HG02852 (cell line): ENCODE results near the gene ZPBP2.
"Not testable (repeated sequence)": the region's sequence is repeated elsewhere in the genome, so short reads cannot be mapped to it uniquely, and the experiment has no call there.

Experiments
- ATAC-seq: cut with Tn5 transposase; IDR thresholded peaks from one replicate; pipeline ENCODE4 v1.9.1; 2021; ENCODE audit warnings: mild to moderate bottlenecking, moderate library complexity; ENCODE audit not compliant: unreplicated experiment

Gene ZPBP2, protein sequence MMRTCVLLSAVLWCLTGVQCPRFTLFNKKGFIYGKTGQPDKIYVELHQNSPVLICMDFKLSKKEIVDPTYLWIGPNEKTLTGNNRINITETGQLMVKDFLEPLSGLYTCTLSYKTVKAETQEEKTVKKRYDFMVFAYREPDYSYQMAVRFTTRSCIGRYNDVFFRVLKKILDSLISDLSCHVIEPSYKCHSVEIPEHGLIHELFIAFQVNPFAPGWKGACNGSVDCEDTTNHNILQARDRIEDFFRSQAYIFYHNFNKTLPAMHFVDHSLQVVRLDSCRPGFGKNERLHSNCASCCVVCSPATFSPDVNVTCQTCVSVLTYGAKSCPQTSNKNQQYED

DNA sequence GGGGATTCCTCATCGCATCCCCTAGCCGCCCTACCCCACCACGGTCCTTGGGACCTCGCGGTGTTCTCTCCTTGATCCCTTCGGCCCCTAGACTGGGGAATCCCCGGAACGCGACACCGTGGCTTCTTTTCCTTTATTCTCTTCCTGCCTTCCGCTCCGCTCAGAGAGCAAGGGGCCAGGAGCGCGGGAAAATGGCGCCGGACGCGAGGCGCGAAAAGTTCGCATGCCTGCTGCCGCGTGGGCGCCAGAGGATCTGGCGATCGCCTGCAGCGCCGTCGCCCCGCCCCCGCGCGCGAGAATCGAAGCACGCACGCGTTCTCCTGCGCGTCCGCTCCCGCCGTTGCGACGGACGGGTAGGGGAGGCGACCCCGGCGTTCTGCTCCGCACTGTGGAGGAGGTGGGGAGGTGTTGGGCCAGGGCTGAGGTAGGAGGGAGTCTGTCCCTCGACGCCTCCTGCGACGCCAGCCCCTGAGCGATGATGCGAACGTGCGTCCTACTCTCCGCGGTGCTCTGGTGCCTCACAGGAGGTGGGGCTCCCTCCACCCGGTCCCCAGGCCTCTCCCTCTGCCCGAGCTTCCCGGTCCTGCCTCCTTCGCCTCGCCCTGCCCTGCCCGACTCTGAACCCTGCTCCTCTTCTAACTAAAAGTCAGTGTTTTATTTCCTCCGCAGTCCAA, at the start of gene ZPBP2:
Gene ZPBP2, plus strand, starts transcription at position 323 of the 674 bp plus-strand sequence. Its CDS starts 153 bp downstream, at position 476.
- ATAC-seq: no peak

DNA sequence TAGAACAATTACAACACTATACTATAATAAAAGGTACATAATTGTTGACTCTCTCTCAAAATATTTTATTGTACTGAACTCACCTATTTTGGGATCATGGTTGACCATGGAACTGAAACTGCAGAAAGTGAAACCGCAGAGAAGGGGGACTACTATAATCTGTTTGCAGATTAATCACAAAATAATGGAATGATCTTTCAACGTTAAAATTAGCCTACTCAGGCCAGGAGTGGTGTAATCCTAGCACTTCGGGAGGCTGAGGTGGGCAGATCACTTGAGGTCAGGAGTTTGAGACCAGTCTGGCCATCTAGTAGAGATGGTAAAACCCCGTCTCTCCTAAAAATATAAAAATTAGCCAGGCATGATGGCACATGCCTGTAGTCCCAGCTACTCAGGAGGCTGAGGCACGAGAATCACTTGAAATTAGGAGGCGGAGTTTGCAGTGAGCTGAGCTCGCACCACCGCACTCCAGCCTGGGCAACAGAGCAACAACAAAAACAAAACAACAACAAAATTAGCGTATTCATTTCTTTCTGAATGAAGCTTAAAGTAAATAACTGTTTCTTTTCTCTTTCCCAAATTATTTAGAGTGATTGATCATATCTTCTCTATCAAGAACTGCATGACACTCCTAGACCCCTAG, 49.5 kb upstream of the ZPBP2 start:
- ATAC-seq: no peak

DNA sequence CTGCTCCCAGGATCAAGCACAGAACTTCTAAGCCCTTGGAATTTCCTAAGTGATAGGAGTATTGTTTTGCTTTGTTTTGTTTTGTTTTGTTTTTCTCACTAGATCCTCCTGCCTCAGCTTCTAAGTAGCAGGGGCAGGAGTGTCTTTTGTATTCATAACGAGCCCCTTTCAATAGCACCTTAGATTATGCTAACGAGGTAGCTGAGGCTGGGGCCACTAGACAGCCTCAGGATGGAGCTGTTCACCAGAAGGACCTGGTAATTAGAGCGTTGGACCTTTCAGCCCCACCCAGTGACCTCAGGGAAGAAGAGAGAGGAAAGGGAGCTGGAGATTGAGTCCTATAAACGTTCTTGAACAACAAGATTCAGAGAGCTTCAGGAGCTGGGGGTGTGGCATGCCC, 47.5 kb upstream of the ZPBP2 start:
- ATAC-seq: no peak

DNA sequence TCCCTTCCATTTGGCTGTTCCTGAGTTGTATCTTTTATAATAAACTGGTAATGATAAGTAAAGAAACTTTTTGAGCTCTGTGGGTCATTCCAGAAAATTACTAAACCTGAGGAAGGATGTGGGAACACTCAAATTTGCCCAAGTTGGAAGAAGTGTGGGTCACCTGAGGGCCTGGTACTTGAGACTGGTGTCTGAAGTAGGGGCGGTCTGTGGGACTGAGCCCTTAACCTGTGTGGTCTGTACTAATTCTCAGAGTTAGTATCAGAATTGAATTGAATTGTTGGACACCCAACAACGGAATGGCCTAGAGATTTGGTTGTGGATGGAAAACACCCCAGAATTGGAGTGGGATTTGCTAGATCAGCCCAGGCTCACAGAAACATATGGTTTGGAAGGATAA, 47.0 kb upstream of the ZPBP2 start:
- no peak for ATAC-seq

DNA sequence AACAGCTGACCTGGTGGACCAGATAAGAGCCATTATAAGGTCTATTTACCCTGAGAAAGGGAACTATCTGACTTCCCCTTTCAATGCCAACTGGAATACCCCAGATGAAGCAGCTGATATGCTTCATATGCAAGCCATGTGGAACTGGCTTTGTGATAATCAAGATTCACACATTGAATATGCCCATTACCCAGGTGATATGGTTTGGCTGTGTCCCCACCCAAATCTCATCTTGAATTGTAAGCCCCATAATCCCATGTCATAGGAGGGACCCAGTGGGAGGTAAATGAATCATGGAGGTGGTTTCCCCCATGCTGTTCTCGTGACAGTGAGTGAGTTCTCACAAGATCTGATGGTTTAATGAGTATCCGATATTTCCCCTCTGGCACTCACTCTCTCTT, 46.0 kb upstream of the ZPBP2 start:
- ATAC-seq: no peak

DNA sequence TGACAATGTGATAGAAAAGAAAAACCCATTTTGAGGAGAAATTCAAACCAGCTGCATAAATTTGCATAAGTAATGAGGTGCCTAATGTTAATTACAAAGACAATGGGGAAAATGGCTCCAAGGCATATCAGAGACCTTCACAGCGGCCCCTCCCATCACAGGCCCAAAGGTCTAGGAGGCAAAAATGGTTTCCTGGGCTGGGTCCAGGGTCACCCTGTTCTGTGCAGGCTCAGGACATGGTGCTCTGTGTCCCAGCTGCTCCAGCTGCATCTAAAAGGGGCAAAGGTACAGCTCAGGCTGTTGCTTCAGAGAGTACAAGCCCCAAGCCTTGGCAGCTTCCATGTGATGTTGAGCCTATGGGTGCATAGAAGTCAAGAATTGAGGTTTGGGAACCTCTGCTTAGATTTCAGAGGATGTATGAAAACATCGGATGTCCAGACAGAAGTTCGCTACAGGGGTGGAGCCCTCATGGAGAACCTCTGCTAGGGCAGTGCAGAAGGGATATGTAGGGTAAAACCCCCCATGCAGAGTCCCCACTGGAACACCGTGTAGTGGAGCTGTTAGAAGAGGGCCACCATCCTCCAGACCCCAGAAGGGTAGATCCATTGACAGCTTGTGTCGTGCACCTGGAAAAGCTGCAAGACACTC, 44.5 kb upstream of the ZPBP2 start:
- ATAC-seq: no peak

DNA sequence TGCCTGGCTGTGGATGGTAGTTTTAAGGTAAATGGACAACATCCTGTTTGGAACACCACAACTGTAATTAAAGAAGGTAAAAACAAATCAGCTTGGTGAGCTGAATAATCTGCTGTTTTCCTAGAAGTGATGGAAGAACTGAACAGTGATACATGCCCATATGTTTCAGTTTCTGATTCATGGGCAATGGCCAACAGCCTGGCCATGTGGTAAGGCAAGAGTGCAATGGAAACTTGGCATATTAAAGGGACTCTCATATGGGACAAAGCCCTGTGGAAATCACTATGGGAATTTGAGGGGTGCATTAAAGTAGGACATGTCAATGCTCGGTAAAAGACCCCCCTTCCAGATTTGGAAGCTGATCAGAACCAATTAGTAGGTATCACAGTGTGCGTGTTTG, 41.7 kb upstream of the ZPBP2 start:
- no peak for ATAC-seq

DNA sequence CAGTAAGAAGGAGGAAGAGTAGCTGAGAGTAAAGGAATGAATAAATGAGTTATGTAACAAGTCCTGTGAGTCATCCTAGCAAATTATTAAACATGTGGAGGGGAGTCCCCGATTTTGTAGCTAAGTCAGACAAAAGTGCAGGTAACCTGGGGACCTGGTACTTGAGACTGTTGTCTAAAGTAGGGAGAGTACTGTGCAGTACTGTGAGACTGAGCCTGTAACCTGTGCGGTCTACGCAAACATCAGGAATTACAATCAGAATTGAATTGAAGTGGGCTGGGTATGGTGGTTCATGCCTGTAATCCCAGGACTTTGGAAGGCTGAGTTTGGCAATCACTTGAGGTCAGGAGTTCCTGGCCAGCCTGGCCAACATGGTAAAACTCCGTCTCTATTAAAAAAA, 39.6 kb upstream of the ZPBP2 start:
- ATAC-seq: no peak

DNA sequence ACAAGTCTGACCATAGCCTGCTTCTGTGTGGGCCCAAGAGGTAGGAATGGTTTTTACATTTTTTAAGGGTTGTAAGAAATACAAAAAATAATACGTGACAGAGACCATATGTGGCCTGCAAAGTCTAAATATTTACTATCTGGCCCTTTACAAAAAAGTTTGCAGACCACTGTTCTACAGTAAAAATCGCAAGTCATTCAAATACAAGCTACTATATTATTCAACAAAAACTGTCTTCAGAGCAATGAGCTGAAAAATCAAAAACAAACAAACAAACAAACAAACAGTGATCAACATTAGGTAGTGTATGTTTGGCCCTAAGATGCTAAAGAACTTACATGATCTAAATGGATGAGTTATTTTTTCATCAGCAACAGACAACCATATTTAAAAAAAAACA, 36.4 kb upstream of the ZPBP2 start:
- ATAC-seq: no peak

DNA sequence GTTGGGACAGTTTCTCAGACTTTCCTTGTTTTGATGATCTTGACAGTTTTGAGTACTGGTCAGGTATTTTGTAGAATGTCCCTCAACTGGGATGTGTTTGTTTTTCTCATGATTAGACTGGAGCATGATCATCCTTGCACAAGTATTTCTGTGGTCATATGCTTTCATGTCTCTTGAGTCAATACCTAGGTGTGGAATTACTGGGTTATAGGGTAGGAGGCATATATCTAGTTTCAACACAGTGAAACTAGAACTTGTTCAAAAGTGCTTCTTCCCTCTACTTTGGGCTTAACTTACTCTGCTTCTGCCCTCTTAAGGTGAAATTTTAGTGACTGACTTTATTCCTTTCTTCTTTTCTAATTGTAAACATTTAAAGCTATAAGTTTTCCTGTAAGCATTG, 34.0 kb upstream of the ZPBP2 start:
- no peak for ATAC-seq

DNA sequence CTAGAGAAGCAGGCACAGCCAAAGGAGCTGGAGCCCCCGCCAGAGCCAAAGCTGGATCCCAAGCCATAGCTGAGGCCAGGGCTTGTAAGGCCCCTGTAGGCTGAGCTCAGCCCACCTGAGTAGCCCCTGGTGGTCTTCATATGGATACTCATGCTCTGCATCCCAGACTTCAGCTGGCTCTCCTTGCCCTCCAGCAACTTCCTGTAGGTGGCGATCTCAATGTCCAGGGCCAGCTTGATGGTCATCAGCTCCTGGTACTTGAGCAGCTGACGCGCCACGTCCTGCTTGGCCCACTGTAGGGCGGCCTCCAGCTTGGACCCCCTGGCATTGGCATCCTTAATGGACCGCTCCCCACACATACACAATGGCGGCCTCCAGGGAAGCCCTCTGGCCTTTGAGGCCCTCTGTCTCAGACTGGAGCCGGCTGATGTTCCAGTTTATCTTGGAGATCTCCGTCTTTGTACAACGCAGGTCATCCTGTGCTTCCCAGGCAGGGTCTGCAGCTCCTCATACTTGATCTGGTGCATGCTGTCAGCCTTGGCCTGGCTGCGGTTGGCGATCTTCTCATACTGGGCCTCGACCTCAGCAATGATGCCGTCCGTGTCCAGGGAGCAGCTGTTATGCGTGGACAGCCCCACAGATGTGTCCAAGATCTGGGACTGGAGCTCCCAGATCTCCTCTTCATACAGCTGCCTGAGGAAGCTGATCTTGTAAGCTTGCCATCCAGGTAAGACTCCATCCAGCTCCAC, 32.8 kb upstream of the ZPBP2 start:
- ATAC-seq: no peak

DNA sequence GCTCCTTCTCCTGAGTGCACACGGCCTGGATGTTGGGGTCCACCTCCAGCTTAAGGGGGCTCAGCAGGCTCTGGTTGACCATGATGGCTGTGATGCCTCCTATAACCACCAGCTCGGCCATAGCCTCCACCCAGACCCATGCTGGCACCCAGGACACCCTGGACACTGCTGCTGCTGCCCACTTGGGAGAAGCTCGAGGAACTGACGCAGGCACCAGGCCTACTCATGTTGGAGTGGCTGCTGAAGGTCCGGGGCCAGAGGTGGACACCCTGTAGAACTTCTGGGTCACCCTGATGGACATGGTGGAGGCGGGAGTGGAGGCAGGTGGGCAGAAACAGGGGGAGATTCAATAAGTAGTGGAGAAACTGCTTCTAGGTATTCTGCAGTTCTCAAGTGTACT, 31.9 kb upstream of the ZPBP2 start:
- ATAC-seq: no peak

DNA sequence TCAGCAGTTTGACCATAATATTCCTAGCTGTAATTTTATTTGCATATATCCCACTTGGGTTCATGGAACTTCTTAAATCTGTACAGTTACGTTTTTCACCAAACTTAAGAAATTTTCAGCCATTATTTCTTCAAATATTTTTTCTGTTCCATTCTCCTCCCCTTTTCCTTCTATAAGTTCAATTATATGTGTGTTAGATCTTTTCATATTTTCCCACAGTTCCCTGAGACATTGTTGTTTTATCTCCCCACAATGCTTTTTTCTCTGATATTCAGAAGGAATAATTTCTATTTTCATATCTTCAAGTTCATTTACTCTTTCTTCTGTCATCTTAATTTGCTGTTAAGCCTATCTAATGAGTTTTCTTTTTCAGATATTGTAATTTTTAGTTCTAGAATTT, 29.9 kb upstream of the ZPBP2 start:
- ATAC-seq: no peak

DNA sequence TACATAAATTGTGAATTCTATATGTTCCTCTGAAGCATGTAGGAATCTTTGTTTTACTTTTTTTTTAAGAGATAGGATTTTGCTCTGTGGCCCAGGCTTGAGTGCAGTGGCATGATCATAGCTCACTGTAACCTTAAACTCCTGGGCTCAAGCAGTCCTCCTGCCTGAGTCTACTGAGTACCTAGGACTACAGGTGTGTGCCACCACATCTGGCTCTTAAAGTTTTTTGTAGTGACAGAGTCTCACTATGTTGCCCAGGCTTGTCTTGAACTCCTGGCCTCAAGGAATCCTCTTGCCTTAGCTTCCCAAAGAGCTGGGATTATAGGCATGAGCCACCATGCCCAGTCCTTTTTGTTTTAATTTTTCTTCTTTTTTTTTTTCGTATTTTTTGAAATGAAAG, 29.2 kb upstream of the ZPBP2 start:
- no peak for ATAC-seq

DNA sequence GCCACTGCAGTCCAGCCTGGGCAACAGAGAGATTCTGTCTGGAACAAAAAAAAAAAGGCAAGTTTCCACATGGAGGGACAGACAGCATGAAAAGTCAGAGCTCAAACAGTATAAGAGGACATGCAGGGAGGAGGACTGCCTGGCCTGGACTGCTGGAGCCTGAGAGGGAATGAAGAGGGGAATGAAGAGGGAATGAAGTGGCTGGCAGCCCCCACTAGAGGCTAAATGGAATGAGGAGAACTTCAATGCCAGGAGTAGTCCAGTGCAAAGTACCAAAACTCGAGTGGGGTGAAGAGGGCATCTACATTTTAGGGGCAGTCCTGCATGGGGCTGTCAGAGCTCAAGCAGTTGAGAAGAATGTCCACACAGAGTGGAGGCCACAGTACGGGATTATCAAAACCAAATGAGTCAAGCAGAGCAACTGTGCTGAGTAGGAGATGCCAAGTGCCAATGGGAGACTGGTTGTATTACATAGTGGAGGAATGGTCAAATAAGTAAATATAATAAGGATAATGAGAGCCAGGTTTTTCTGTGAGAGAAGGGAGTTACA, 26.8 kb upstream of the ZPBP2 start:
- no peak for ATAC-seq

DNA sequence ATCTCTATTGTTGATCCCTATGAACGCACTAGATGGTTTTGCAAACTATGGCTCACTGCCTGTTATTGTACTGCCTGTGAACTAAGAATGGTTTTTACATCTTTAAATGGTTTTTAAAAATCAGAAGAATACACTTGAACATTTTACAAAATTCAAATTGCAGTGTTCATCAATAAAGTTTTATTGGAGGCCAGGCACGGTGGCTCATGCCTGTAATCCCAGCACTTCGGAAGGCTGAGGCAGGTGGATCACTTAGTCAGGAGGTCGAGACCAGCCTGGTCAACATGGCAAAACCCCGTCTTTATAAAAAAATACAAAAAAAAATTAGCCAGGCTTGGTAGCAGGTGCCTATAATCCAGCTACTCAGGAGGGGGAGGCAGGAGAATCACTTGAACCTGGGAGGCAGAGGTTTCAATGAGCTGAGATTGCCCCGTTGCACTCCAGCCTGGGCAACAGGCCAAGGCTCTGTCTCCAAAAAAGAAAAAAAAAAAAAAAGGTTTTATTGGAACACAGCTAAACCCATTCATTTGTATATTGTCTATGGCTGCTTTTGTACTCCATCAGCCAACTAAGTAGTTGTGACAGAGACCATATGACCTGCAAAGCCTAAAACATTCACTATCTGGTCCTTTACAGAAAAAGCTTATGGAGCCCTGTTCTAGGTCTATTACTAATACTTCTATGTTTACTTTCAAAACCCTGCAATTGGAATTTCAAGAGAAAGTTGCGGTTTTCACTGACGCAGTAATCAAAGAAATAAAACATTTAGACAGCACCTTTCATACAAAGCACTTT, 22.8 kb upstream of the ZPBP2 start:
- ATAC-seq: no peak

DNA sequence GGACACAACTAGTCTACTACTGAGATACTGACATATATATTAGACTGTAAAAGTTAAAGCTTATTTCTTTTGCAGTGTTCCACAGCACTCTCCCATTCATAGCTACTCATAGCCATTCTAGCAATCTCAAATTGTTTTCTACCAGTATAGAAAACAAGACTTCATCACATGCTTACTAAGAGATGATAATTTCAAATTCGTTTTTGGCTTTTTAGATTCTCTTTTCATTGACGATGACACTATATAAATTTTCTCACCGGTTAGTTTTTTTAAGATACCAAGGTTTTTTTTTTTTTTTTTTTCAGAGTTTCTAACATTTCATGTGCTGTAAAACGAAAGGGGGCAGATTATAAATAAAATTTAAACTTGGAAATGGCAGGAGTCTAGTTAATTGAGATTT, 21.8 kb upstream of the ZPBP2 start:
- no peak for ATAC-seq

DNA sequence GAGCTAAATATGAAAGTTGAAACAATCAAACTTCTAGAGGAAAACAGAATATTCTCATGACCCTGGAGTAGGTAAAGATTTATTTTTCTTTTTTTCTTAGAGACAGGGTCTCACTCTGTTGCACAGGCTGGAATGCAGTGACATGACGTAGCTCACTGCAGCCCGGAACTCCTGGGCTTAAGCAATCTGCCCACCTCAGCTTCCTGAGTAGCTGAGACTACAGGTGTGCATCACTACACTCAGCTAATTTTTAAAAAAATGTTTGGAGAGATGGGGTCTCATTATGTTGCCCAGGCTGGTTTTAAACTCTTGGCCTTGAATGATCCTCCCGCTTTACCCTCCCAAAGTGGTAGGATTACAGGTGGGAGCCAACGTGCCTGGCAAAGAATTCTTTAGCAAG, 19.4 kb upstream of the ZPBP2 start:
- ATAC-seq: no peak

DNA sequence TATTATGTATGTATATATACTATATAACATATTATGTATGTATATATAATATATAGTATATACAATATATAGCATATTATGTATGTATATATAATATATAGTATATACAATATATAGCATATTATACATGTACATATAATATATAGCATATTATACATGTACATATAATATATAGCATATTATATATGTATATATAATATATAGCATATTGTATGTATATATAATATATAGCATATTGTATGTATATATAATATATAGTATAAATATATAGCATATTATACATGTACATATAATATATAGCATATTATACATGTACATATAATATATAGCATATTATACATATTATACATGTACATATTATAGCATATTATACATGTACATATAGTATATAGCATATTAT, 17.8 kb upstream of the ZPBP2 start:
- ATAC-seq: not testable (repeated sequence)

DNA sequence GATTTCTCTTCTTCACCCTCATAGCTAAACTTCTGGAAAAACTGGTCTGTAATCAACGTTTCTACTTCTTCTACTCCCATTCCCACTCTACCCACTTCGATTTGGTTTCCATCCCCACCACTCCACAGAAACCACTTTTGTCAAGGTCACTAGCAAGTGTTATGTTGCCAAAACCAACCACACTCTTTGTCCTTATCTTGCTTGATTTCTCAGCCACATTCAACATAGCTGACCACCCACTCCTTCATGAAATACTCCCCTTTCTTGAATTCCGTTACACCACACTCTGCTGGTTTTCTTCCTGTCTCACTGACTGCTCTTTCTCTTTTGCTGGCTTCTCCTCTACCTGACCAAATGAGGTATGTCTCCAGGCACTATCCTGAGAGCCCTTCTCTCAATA, 15.8 kb upstream of the ZPBP2 start:
- ATAC-seq: no peak
